Measurements from ENCODE around the gene SBNO2.

The SBNO2 gene

GRCh38 chr19:1068009-1069001 lies 105.8 kb downstream of the SBNO2 start:
- no peak for DNase-seq

- no peak for DNase-seq
These were observed 106.6 kb downstream of the SBNO2 start for GRCh38 chr19:1067341-1067957.

GRCh38 chr19:1066748-1067340 lies 107.2 kb downstream of the SBNO2 start, which contains the start of gene ARHGAP45:
TSS of gene ARHGAP45 (plus strand) at chr19:1067167. CDS start at chr19:1067406, 239 bp downstream.
- no peak for DNase-seq

- no peak for DNase-seq
These were observed 107.8 kb downstream of the SBNO2 start for GRCh38 chr19:1066251-1066747.

- DNase-seq, result no peak
These were observed 108.4 kb downstream of the SBNO2 start for GRCh38 chr19:1065606-1066109.

GRCh38 chr19:1064661-1065605 lies 109.1 kb downstream of the SBNO2 start:
- DNase-seq, result peak; percentile 16

- DNase-seq, result no peak
These were observed 110.0 kb downstream of the SBNO2 start for GRCh38 chr19:1063909-1064660.

- DNase-seq, result no peak
These were observed 110.8 kb downstream of the SBNO2 start for GRCh38 chr19:1063030-1063908.

- no peak for DNase-seq
These were observed 111.6 kb downstream of the SBNO2 start for GRCh38 chr19:1062387-1063029.

- no peak for DNase-seq
These were observed 112.1 kb downstream of the SBNO2 start for GRCh38 chr19:1061987-1062386.

GRCh38 chr19:1060689-1061088 lies 113.4 kb downstream of the SBNO2 start:
- DNase-seq, result no peak

- no peak for DNase-seq
These were observed 116.0 kb downstream of the SBNO2 start for GRCh38 chr19:1058112-1058511.
